Measurements from ENCODE around the gene RNU4-1. TPM values are rescaled to one million over a fixed set of nuclear protein-coding genes. Genes with fewer than 3 reads are reported as not detected.

The RNU4-1 gene
- total RNA-seq, 1 donor from 2014 or later: under 0.01 TPM

- DNase-seq (ENCODE audit: extremely low spot score in 2 of 2): no peak
- peak overlapping the region; percentile 86 for H3K27ac ChIP-seq
- H3K4me1 ChIP-seq: peaks cover 75% of the 10 kb centered on the region
- no peaks in the 10 kb centered on the region for H3K9me3 ChIP-seq
- H3K36me3 ChIP-seq: no peaks in the 10 kb centered on the region
- peak overlapping the region; percentile 69 to 94 for H3K4me3 ChIP-seq
- TF ChIP-seq POLR2AphosphoS5 (IDR thresholded peaks at IDR 0.05; ENCODE audit: insufficient read depth in 1 of 2, low read depth in 1 of 2) (no peak), POLR2A (IDR thresholded peaks at IDR 0.05) (no peak), CTCF (IDR thresholded peaks at IDR 0.05) (no peak)
- no peaks in the 10 kb centered on the region for H3K27me3 ChIP-seq
- intact Hi-C loops (cut with DNase I): no loop called here
These were observed 29.9 kb downstream of the RNU4-1 start for GRCh38 chr12:120262852-120263747.

GRCh38 chr12:120261951-120262851 is 30.8 kb downstream of the RNU4-1 start:
- DNase-seq (ENCODE audit: extremely low spot score in 2 of 2): no peak
- H3K4me1 ChIP-seq: peaks cover 84% of the 10 kb centered on the region
- intact Hi-C loops (cut with DNase I): no loop called here
- TF ChIP-seq POLR2AphosphoS5 (IDR thresholded peaks at IDR 0.05; ENCODE audit: insufficient read depth in 1 of 2, low read depth in 1 of 2): no peak
- no peak for TF ChIP-seq POLR2A (IDR thresholded peaks at IDR 0.05)
- TF ChIP-seq CTCF (IDR thresholded peaks at IDR 0.05): no peak
- H3K9me3 ChIP-seq: no peaks in the 10 kb centered on the region
- peak overlapping the region; percentile 69 to 94 for H3K4me3 ChIP-seq
- H3K27ac ChIP-seq: peak overlapping the region; percentile 86
- H3K27me3 ChIP-seq: no peaks in the 10 kb centered on the region
- no peaks in the 10 kb centered on the region for H3K36me3 ChIP-seq

GRCh38 chr12:120260607-120261006 is 32.4 kb downstream of the RNU4-1 start:
- TF ChIP-seq POLR2AphosphoS5 (IDR thresholded peaks at IDR 0.05; ENCODE audit: insufficient read depth in 1 of 2, low read depth in 1 of 2) (no peak), CTCF (IDR thresholded peaks at IDR 0.05) (no peak), POLR2A (IDR thresholded peaks at IDR 0.05) (no peak)
- intact Hi-C loops (cut with DNase I): no loop called here
- Histone ChIP-seq H3K36me3 (no peaks in the 10 kb centered on the region), H3K27ac (peak overlapping the region; percentile 86), H3K4me1 (peaks cover 95% of the 10 kb centered on the region), H3K9me3 (no peaks in the 10 kb centered on the region), H3K27me3 (no peaks in the 10 kb centered on the region), H3K4me3 (no peak overlapping the region)
- DNase-seq (ENCODE audit: extremely low spot score in 2 of 2): no peak

- Histone ChIP-seq H3K4me3 (no peak overlapping the region), H3K27ac (peak overlapping the region; percentile 86), H3K36me3 (no peaks in the 10 kb centered on the region), H3K4me1 (peaks cover 94% of the 10 kb centered on the region), H3K27me3 (no peaks in the 10 kb centered on the region), H3K9me3 (no peaks in the 10 kb centered on the region)
- intact Hi-C loops (cut with DNase I): no loop called here
- DNase-seq (ENCODE audit: extremely low spot score in 2 of 2): no peak
- TF ChIP-seq CTCF (IDR thresholded peaks at IDR 0.05) (no peak), POLR2AphosphoS5 (IDR thresholded peaks at IDR 0.05; ENCODE audit: insufficient read depth in 1 of 2, low read depth in 1 of 2) (no peak), POLR2A (IDR thresholded peaks at IDR 0.05) (no peak)
These were observed 33.4 kb downstream of the RNU4-1 start for GRCh38 chr12:120259418-120260202.

All from vagina (tissue), 2 donors.